SHP77 treated with DMSO at 0.1 percent for 48 hours (cell line): ENCODE results near the gene KCNH5.

Experiments
- DNase-seq: peaks from one replicate; lab custom pipeline; 2025; lab: John Stamatoyannopoulos, UW

The KCNH5 gene

DNA sequence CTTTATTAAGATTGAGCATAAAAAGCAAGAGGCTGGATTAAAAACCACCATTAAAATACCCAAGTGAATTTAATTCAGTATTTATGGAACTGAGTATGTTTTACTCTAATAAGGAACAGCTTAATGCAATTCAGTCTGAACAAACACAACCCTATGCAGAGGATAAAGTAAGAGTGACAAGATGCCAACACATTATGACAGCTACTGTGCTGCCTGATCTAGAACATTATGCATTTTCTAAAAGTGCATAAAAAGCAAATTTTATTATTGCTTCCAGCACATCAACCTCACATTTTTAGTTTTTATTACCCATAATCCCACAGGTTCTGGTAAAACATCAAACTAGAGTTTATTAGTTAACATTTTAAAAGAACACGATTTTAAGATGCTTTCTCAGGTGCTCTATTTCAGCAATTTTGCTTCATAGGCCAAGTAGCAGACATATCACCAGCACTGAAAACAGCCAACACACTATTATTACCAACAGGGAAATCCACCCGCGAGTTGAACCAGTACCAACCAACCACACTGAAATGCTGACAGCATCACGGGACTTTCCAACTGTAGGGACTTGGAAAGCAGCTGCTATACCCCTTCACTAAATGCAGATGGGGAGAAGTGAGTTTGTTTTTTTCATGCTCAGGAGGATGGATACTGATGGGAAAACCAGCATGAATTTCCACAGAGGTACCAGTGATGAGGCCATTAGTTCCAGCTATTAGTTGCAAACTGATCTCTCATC, 372.1 kb downstream of the KCNH5 start:
- no peak for DNase-seq

DNA sequence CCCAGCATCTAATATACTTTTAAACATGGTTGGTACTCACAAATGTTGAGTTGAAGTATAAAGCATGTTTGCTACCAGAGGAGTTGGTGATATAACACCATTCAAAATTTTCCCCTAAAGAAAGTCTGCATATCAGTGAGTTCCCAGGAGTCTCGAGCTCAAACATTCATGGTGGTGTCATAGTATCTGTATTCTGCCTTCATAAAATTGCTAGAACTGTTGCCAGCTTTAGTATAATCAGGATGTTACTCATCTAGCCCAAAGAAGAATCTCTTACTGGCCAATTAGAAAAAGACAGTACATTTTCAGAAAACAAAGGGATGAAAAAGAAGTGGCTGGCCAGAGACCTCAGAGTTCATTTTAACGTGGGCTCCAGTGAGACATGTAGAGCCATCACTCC, 374.7 kb downstream of the KCNH5 start:
- no peak for DNase-seq

DNA sequence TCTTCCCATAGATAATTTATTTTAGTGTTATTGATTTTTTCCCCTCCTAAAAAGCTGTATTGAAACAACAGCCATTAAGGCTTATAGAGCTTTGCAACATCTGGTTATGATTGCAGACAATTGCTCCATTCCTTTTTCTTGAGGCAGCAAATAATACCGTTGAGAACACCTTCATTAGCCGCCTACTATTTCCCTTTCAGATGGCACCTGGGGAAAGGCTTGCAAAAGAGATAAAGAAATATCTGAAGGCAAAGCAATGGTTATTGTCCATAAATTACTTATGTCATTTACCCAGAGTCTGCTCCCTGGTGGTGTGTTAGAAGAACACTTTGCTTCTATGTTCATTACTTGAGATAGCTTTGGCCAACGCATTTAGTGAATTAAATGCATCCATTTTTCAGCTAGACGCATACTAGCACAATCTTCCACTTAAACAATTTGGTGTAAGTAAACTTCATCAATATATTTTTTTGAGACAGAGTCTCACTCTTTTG, 377.8 kb downstream of the KCNH5 start:
- DNase-seq = no peak

DNA sequence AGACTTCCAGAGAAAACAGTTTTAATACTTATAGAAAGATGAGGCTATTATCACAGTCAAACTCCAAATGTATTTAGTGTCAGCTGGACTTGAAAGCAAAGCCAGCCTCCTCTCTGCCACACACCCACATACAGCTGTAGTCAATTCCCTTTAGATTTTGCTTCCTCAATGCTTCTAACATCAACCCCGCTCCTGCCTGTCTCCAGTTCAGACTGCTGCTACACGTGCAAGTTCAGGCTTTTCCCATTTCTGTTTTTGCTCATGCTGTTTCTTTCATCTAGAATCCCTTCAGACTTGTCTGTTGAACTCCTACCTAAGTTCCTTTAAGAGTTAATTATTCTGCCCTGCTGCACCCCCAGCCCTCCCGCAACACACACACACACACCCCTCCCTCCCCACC, 380.0 kb downstream of the KCNH5 start:
- no peak for DNase-seq

DNA sequence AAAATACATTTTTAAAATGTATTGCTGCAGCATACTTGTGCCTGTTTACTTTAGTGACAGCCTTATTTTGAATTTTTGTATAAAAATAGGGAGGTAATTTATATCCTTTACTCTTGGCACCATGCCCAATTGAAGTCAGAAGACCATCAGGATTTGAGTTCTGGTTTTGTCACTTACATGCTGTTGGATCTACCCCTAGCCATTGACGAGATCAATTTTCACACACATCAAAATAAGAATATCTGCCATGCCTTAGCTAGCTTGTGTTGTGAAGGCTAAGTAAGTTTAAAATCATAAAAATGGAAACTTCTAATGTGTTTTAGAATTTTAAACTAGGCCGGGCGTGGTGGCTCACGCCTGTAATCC, 381.8 kb downstream of the KCNH5 start:
- DNase-seq = no peak

DNA sequence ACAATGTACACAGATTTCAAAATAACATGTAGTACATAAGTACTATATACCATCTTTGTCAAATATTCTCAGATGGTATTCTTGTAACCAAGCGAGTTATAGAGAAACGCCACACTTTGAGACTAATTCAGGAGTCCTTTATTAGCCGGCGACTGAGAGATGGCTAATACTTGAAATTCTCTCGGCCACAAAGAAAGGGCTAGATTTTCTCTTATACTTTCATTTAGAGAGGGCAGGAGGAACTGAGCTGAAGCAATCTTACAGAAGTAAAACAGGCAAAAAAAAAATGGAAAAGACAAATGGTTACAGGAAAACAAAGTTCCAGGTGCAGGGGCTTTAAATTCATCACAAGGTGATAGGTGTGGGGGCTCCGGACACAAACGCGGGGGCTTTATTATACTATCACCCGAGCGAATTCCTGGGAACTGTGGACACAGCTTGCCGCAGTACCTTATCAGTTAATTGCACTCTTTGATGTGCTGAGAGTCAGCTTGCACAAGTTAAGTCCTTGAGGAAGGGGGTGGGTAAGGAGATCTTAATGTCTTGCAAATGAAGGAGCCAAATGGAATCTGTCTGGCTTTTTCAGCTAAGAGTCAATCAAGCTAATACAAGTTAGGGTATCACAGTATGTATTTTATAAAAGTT, 382.3 kb downstream of the KCNH5 start:
- no peak for DNase-seq

DNA sequence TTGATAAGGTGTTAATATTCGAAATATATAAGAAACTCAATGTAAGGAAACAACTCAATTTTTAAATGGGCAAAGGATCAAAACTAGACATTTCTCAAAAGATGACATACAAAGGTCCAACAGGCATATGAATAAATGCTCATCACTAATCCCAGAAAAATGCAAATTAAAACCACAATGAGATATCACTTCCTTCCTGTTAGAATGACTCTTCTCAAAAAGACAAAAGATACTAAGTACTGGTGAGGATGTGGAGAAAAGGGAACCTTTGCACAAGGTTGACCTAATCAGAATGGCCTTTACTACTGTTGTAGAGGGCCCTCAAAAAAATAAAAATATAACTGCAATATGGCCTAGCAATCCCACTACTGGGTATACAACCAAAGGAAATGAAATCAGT, 383.4 kb downstream of the KCNH5 start:
- no peak for DNase-seq

DNA sequence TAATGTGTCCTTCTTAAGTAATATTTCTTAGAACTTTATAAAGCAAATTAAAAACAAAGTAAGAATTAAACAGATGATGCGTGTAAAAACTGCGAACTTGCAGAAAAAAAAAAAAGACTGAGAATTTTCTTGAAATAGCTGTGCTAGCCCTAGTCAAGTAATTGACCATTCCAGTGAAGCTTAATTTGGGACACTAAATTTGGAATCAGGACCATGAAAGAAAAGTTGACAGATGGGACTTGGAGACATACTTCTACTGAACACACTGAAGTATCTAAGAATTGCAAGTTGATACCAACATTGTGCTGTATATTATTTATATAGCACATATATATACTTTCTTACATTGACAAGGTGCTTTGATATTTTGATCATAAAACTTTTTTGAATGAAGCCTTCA, 386.6 kb downstream of the KCNH5 start:
- no peak for DNase-seq

DNA sequence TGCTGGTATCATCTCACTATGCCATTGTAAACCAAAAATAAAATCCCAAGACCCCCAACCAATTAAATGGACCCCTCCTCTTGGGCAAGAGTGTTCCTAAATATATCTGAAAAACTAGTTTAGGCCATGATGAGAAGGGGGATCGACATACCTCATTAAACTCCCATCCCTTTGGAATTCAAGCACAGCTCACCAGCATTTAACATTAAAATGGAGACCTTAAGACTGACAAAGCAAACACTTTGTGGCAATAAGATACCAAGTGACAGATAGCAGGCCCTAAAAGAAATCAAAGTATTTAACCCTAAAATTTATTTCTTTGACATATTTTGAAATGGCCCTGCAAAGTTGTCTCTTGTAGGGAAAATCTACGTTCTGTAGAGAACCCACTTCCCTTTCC, 387.9 kb downstream of the KCNH5 start:
- no peak for DNase-seq

DNA sequence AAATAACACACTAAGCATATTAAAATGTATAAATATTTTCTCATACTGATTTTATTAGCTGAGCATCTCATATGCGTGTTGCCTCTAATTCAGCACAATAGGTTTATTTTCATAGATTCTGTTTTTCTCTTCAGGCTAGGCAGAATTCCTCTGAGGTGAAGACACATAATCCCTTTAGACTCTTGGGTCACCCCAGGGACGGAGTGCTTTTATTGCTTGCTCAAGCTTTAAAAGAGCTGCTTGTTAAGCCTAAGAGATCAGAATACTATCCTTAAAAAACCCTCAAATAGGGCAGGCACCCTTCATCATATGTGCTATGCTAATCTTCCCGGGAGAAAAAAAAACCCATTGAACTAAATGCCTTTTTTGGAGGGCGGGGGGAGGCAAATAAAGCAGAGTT, 390.1 kb downstream of the KCNH5 start:
- DNase-seq = no peak

DNA sequence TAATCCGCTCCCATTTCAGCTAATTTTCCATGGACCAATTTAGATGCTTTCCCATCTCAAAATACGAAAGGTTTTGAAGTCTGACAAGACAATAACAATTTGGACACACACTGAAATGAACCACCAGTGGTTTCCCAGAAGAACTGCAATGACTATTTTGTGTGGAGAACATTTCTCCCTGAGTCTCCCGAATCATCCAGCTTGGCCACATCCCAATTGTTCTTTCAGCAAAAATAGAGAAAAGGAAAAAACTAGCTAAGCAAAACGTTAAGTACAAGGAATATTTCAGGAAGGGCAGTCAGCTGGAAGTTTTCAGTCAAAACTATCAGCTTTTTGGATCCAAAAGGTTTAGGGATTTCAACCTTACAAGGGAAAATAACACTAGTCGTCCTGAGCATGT, 390.6 kb downstream of the KCNH5 start:
- no peak for DNase-seq
